SKM-1 treated with dmso at 0.1 percent for 144 hours (cell line): ENCODE data around the gene C4orf17.
"Not testable (repeated sequence)": the region's sequence is repeated elsewhere in the genome, so short reads cannot be mapped to it uniquely, and the experiment has no call there.

Experiments used
- DNase-seq: peaks from one replicate; lab custom pipeline; 2025; ENCODE audit not compliant: unreplicated experiment; lab: John Stamatoyannopoulos, UW

Gene C4orf17

GRCh38 chr4:99510721-99511120 is at the start of gene C4orf17:
C4orf17 (plus strand) TSS chr4:99511021; CDS start chr4:99513082, 2,061 bp downstream.
- no peak for DNase-seq

GRCh38 chr4:99461623-99462401 is 49.0 kb upstream of the C4orf17 start:
- no peak for DNase-seq

GRCh38 chr4:99462875-99463464 is 47.9 kb upstream of the C4orf17 start:
- peak; percentile 76 for DNase-seq

GRCh38 chr4:99463566-99463965 is 47.3 kb upstream of the C4orf17 start:
- no peak for DNase-seq

- DNase-seq: no peak
Observed at GRCh38 chr4:99467887-99468286, 42.9 kb upstream of the C4orf17 start.

GRCh38 chr4:99468889-99469288 is 41.9 kb upstream of the C4orf17 start:
- no peak for DNase-seq

- DNase-seq: no peak
Observed at GRCh38 chr4:99471349-99471748, 39.5 kb upstream of the C4orf17 start.

- DNase-seq: no peak
Observed at GRCh38 chr4:99471896-99472295, 38.9 kb upstream of the C4orf17 start.

GRCh38 chr4:99473131-99473530 is 37.7 kb upstream of the C4orf17 start:
- DNase-seq: no peak

- DNase-seq: no peak
Observed at GRCh38 chr4:99483636-99484035, 27.2 kb upstream of the C4orf17 start.

- no peak for DNase-seq
Observed at GRCh38 chr4:99485212-99485611, 25.6 kb upstream of the C4orf17 start.

GRCh38 chr4:99486648-99487047 is 24.2 kb upstream of the C4orf17 start:
- not testable (repeated sequence) for DNase-seq

- no peak for DNase-seq
Observed at GRCh38 chr4:99490286-99490685, 20.5 kb upstream of the C4orf17 start.

- no peak for DNase-seq
Observed at GRCh38 chr4:99504804-99505502, 5.9 kb upstream of the C4orf17 start.

GRCh38 chr4:99506781-99507180 is 4.0 kb upstream of the C4orf17 start:
- no peak for DNase-seq

- DNase-seq: no peak
Observed at GRCh38 chr4:99507349-99507748, 3.5 kb upstream of the C4orf17 start.

GRCh38 chr4:99507762-99508161 is 3.1 kb upstream of the C4orf17 start:
- DNase-seq: no peak

- peak; percentile 85 for DNase-seq
Observed at GRCh38 chr4:99518601-99519295, 7.9 kb downstream of the C4orf17 start.

- no peak for DNase-seq
Observed at GRCh38 chr4:99529228-99529627, 18.4 kb downstream of the C4orf17 start.

GRCh38 chr4:99529956-99530355 is 19.1 kb downstream of the C4orf17 start:
- no peak for DNase-seq

- DNase-seq: not testable (repeated sequence)
Observed at GRCh38 chr4:99534699-99535098, 23.9 kb downstream of the C4orf17 start.
